Skin epidermis (tissue), 12 donors: ENCODE results near the gene IDI2.
"Not testable (repeated sequence)": the region's sequence is repeated elsewhere in the genome, so short reads cannot be mapped to it uniquely, and the experiment has no call there.

Source experiments
- H3K27ac ChIP-seq, 21 experiments: fragments of 200-600 bp; sonication (generic) in 11 of 21; one replicate each; pipeline ENCODE4 v1.5.0; 2020; ENCODE audit warnings: mild to moderate bottlenecking in 3 of 21, inconsistent platforms in 2 of 21, moderate library complexity in 2 of 21
- H3K4me3 ChIP-seq, 7 experiments: fragments of 200-600 bp; sonication (generic) in 2 of 7; one replicate each; pipeline ENCODE4 v1.5.0; 2020; ENCODE audit warnings: inconsistent platforms in 2 of 7, mild to moderate bottlenecking in 2 of 7, moderate library complexity in 1 of 7

Gene IDI2

GRCh38 chr10:1025683-1026082 lies at the start of gene IDI2:
Gene IDI2, minus strand, starts transcription at chr10:1025859. Its CDS starts 1,136 bp downstream, at chr10:1024723.
- Histone ChIP-seq H3K4me3 (no peak within 1 kb of the TSS), H3K27ac (no peak within 1 kb of the TSS)

DNA sequence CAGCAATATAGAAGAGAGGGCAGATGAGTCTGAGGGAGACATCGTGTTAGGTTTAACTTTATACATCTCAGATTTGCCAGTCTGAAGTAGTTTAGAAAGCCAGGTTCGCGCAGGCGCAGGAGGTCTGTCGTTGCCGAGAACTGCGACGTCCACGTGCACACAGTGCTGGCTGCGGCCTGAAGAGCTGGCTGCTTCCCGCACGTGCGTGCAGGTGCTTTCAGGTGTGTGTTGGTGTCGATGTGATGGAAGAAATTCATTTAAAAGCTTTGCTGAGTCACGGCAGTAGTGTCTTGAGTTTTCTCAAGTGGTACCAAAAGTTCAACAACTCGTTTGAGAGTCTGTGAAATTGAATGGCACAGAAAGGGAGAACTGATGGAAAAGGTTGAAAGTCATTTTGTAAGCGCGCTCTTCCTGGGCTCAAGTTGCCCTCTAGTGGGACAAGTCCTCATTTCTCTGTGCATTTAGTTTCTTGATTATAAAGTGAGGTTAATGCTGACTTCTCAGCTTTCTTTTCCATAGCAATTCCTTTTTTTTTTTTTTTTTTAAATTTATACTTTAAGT lies 49.2 kb upstream of the IDI2 start:
- H3K27ac ChIP-seq: no peak overlapping the region
- no peak overlapping the region for H3K4me3 ChIP-seq

DNA sequence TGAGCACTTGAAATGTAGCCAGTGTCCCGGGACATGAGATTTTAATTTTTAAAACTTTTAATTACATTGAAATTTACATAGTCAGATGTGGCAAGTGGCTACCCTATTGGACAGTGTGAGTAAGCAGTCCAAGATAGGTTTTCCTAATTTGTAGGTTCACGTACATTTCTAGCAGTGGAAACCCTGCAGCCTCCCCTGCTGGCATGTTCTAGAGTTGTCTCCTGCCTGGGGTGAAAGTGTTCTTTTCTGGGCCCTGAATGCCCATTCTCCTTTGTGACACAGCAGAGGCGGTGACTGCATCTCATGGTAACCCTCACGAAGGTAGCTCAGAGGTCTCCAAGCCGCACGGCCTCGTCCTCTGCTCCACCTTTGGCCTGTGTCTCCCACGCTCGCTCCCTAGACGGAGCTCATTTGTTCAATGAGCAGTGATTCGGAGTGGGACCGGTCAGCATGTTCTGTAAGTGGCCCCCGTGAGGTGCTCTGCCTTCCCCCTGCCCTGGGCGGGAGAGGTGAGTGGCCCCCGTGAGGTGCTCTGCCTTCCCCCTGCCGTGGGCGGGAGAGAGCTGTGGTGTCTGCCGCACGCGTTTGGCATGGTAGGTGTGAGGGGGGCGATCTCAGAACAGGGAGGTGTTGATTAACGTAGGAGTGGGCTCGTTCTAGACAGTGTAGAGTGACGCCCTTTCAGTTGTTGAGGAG lies 48.5 kb upstream of the IDI2 start:
- Histone ChIP-seq H3K27ac (no peak overlapping the region), H3K4me3 (no peak overlapping the region)

- H3K27ac ChIP-seq: peak overlapping the region in 1 of 21 experiments; percentile 39
- no peak overlapping the region for H3K4me3 ChIP-seq
These were observed 45.3 kb upstream of the IDI2 start for GRCh38 chr10:1070919-1071318.

DNA sequence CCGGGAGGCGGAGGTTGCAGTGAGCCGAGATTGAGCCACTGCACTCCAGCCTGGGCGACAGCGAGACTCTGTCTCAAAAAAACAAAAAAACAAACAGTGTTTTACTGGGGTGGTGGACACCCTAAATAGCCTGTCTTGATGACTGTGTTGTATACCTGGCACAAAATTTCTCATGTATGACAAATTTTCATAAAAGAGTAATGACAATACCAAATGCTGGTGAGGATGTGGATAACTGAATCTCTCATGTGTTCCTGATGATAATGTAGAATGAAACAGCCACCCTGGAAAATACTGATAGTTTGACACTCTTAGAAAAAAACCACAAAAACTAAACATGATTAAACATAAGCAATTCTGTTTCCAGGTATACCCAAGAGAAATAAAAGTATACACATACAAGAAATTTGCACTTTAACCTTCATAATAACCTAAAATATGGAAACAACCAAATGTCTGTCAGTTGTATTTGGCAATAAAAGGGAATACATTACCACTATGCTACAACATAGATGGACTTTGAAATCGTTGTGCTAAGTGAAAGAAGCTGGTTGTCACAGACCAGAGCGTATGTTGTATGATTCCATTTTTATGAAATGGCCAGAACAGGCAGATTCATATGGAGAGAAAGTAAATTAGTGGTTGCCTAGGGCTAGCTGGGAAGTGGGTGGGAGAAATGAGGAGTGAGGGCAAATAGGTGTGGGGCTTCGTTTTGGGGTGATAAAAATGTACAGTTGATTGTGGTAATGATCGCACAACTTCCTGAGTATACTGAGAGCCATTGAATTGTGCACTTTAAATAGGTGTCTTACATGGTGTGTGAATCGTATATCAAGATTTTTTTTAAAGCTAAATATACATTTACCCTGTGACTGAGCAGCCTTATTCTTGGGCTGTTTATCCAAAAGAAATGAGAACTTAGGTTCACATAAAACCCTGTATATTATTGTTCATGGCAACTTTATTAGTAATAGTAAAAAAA lies 43.0 kb upstream of the IDI2 start:
- H3K27ac ChIP-seq: no peak overlapping the region
- no peak overlapping the region for H3K4me3 ChIP-seq

GRCh38 chr10:1066734-1067133 lies 41.1 kb upstream of the IDI2 start:
- H3K4me3 ChIP-seq, H3K27ac ChIP-seq: not testable (repeated sequence)

GRCh38 chr10:1064964-1065247 lies 39.2 kb upstream of the IDI2 start:
- H3K27ac ChIP-seq: peak overlapping the region in 2 of 21 experiments; percentile 7 to 34
- no peak overlapping the region for H3K4me3 ChIP-seq

DNA sequence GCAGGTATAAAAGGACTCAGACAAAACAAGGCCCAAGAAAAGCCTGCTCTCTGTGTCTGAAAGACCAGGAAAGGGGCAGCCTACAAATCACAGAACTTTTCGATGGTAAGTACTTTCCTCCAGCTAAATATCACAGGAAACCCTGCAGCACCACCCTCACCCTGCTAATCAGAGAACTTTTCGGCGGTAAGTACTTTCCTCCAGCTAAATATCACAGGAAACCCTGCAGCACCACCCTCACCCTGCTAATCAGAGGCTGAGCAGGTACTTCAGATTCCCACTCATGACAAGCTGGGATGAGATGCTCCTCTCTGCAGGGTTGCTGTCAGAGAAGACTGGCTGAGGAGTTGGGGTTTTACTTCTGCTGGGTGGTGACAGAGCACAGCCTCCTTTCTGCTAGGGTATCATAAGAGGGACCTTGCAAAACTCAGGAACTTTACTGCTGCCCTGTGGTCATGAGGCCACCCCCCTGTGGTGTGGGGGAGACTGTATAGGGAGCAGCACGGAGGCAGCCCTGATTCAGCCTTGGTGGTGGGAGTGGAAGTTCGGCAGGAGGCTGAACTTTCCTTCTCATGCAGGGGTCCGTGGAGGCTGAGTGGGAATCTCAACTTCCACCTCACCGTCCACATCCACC lies 37.7 kb upstream of the IDI2 start:
- Histone ChIP-seq H3K27ac (peak overlapping the region in 11 of 21 experiments; percentile 5 to 86 (median 64)), H3K4me3 (no peak overlapping the region)

DNA sequence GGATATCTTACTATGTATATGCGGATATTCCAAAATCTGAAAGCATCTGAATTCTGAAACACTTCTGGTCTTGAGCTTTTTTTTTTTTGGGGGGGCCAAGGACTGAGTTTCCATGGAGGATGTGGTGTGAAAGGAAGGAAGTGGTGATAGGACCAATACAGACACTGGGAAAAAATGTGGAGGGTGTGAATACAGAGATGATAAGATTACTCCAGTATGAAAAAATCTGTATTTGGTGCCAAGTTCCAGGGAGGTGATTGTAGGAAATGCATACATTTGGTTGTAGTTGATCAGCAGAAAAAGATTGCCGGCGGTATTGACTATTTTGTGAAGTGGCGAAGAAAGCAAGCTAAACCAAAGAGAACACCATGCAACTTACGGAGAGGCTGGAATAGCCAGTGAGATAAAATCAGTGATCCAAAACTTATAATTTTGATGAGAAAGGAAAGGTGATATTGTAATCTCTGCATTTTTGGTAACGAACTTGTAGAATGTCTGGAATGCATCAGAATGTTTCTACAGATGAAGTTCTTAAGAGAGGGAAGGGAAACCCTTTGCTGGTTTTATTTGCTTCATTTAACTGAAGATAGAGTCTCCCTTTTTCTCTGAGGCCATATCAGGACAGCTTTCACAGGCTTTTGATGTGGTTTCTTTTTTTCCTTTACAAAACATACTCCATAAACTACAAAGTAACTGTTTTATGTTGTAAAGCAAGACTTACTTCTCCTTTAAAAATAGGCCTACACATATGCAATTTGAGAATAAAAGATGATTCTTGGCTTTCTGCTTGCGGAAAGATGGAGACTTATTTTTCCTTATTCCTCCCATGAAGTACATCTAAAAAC lies 36.5 kb upstream of the IDI2 start:
- Histone ChIP-seq H3K4me3 (no peak overlapping the region), H3K27ac (peak overlapping the region in 12 of 21 experiments; percentile 9 to 86 (median 32))

- Histone ChIP-seq H3K4me3 (no peak overlapping the region), H3K27ac (peak overlapping the region in 4 of 21 experiments; percentile 3 to 51 (median 28))
These were observed 34.2 kb upstream of the IDI2 start for GRCh38 chr10:1059902-1060301.

- peak overlapping the region in 1 of 7 experiments; percentile 78 for H3K4me3 ChIP-seq
- H3K27ac ChIP-seq: peak overlapping the region in 2 of 21 experiments; percentile 36 to 99
These were observed 32.4 kb upstream of the IDI2 start for GRCh38 chr10:1058017-1058416.

- Histone ChIP-seq H3K4me3 (peak overlapping the region; percentile 67 to 90 (median 80)), H3K27ac (peak overlapping the region; percentile 67 to 100 (median 99))
These were observed 31.5 kb upstream of the IDI2 start for GRCh38 chr10:1057106-1057657.

GRCh38 chr10:1056326-1057105 lies 30.9 kb upstream of the IDI2 start, which contains the start of gene WDR37:
Gene WDR37, plus strand, starts transcription at chr10:1056385. Its CDS starts 15,771 bp downstream, at chr10:1072156.
- Histone ChIP-seq H3K4me3 (peak within 1 kb of the TSS; percentile 67 to 90 (median 80)), H3K27ac (peak within 1 kb of the TSS; percentile 96 to 100 (median 99))

GRCh38 chr10:1054684-1055083 lies 29.0 kb upstream of the IDI2 start:
- H3K4me3 ChIP-seq: no peak overlapping the region
- peak overlapping the region in 6 of 21 experiments; percentile 1 to 100 (median 99) for H3K27ac ChIP-seq

DNA sequence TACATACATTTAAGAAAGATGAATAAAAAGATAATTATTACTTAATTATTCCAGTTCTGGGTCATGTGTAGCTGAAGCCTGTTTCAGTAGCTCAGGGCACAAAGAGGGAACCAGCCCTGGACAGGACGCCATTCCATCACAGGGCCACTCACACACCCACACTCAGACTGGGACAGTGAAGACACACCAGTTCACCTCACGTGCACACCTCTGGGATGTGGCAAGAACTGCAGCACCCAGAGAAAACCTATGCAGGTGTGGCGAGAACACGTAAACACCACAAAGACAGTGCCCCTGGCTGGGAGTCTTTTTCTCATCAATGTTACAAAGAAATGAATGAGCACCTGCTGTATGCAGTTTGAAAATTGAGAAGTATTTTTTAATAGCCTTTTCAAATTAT lies 24.9 kb upstream of the IDI2 start:
- H3K27ac ChIP-seq: peak overlapping the region in 14 of 21 experiments; percentile 91 to 100 (median 98)
- H3K4me3 ChIP-seq: peak overlapping the region in 3 of 7 experiments; percentile 63 to 83 (median 69)

GRCh38 chr10:1050145-1050544 lies 24.5 kb upstream of the IDI2 start:
- Histone ChIP-seq H3K4me3 (peak overlapping the region; percentile 63 to 85 (median 73)), H3K27ac (peak overlapping the region in 20 of 21 experiments; percentile 84 to 100 (median 98))

DNA sequence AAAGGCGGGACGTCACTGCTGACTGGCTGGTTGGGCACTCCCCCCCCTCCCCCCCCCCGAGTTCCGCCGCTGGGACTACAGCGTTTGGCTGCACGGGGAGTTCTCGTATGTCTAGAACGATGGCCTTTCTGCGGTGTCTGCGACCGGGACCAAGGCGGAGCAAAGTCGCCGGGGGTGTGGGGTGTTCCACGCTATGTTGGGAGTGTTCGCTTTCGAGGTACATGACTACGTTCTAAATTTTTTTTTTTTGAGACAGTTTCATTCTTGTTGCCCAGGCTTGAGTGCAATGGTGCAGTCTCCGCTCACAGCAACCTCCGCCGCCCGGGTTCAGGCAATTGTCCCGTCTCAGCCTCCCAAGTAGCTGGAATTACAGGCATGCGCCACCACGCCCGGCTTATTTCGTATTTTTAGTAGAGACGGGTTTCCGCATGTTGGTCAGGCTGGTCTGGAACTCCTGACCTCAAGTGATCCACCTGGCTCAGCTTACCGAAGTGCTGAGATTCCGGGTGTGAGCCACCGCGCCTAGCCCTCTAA lies 23.8 kb upstream of the IDI2 start:
- peak overlapping the region; percentile 63 to 85 (median 73) for H3K4me3 ChIP-seq
- H3K27ac ChIP-seq: peak overlapping the region; percentile 84 to 100 (median 97)
